Articular chondrocyte of knee joint (primary cell): ENCODE results near the gene PEX7. TPM values are rescaled to one million over a fixed set of nuclear protein-coding genes. Genes with fewer than 3 reads are reported as not detected.

ENCODE experiments used
- small RNA-seq: library from RNA; depleted of rRNA; stranded (forward); fragments of <200 nt; gene quantifications from one replicate; pipeline ENCODE3, GENCODE V24; 2012
- total RNA-seq: library from RNA; depleted of rRNA; stranded (reverse); fragments of >200 nt; gene quantifications from 2 replicates; pipeline ENCODE4 v1.2.3, GENCODE V29; 2012

The PEX7 gene, protein sequence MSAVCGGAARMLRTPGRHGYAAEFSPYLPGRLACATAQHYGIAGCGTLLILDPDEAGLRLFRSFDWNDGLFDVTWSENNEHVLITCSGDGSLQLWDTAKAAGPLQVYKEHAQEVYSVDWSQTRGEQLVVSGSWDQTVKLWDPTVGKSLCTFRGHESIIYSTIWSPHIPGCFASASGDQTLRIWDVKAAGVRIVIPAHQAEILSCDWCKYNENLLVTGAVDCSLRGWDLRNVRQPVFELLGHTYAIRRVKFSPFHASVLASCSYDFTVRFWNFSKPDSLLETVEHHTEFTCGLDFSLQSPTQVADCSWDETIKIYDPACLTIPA
- 8.0 and 12.1 TPM in 2 replicates for total RNA-seq

DNA sequence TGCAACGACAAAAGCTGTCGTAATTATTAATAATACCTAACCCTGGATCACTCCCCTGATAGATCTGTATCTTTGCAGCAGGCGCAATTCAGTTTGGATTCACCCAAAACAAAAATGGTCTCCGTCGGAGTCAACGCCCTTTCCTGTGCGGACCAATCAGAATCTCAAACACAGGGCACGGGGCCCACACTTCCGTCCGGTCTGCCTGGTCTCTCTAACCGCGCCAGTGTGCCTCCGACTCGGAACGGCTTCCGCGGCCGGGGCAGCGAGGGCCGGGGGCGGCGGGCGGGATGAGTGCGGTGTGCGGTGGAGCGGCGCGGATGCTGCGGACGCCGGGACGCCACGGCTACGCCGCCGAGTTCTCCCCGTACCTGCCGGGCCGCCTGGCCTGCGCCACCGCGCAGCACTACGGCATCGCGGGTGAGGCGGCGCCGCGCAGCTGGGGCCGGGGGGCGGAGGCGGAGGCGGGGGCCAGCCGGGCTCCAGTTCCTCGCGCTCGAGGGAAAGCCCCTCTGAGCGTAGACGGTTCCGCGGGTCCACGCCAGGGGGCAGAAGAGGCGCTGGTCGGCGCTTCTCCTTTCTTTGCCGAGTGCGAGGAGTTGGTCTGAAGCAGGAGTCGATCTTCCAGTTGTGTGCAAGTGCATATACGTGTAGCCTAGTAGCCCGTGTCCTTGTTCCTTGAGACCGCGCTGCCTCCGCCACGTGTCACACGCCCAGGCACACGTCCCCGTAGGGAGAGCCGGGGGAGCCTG is at the start of gene PEX7:
PEX7 (plus strand) TSS at position 217 of the 752 bp plus-strand sequence; CDS start at position 291, 74 bp downstream.

DNA sequence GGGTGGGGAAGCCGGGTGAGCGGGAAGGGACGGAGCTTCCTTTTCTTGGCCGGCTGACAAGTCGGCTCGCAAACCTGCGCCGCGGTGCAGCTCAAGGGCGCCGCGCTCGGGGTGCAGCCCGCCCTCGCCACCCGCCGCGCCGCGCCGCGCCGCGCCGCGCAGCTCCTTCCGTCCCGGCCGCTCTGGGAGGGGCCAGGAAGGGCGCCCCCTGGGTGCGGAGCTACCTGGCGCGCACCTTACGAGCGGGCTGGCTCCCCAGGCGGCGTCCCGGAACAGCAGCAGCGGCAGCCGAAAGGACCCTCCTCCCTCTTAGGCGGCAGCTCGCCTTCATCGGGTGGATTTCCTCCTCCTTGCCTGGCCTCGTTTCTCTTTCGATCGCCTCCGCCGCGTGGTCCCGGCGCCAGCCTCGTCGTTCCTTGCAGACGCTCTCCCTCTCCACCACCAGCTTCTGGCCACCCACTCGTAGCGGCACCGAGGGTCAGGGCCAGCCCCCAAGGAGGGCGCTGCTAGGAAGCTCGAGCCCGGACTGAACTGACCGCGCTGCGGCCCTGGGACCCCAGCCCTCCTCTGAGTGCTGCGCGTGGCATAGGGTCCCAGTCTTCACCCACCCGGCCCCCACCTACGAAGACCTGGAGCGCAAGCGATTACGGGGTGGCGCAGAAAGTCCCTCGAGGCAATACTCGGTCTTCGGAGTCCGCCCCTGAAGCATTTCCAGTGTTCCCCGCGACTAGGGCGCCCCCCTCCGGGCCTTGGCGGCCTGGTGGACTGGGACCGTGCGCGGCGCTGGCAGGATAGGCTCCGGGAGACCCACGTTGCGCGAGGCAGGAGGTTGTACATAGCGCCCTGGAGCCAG is 29.8 kb upstream of the PEX7 start, which contains the start of gene MAP3K5:
MAP3K5 (minus strand) TSS at position 68 of the 853 bp plus-strand sequence. CDS start 320 bp downstream, outside the sequence.

DNA sequence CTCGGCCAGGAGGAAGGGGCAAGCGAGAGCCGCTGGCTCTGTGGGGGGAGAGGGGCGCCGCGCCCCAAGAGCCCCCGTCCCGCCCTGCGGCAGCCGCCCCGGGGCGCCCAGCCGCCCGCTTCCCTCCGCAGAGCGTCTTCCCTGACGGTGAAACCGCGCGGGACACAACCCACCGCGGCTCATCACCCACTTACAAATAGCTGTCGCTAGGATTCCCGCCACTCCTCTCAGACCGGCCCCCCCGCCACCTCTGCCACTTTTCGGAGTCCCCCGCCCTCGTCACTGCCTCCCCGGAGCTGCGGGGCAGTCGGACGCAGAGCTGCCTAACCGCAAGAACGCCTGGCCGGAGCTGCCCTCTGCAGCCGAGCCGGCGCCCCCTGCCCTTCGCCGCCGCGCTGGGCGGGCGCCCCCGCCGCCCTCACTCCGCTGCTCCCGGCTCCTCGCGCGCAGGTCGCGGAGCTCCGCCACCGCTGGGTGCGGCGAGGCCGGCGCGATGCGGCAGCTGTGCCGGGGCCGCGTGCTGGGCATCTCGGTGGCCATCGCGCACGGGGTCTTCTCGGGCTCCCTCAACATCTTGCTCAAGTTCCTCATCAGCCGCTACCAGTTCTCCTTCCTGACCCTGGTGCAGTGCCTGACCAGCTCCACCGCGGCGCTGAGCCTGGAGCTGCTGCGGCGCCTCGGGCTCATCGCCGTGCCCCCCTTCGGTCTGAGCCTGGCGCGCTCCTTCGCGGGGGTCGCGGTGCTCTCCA is 99.7 kb downstream of the PEX7 start, which contains the start of gene SLC35D3:
SLC35D3 (plus strand) TSS at position 366 of the 749 bp plus-strand sequence; CDS start at position 494, 128 bp downstream.

Small RNAs within 50 kb of the gene (small RNA-seq; reads per million reads assigned to genes)
- gene RF00019 (not detected), gene RF00443 (not detected)

Other genes starting within 250 kb of the PEX7 start
- gene MAP3K5, start 30.1 kb upstream of the PEX7 start, total RNA-seq: 7.6 and 16.2 TPM in 2 replicates
- not detected in 2 replicates for gene SLC35D3, start 99.7 kb downstream of the PEX7 start, total RNA-seq
- gene IL20RA, start 222.4 kb downstream of the PEX7 start, total RNA-seq: 0.26 and 0.43 TPM in 2 replicates